ENCODE results near the gene ARL6IP1. TPM values are rescaled to one million over a fixed set of nuclear protein-coding genes. Genes with fewer than 3 reads are reported as not detected.

Gene ARL6IP1
- total RNA-seq, 2 experiments from 2014 or later, result 110 to 125 TPM

DNA sequence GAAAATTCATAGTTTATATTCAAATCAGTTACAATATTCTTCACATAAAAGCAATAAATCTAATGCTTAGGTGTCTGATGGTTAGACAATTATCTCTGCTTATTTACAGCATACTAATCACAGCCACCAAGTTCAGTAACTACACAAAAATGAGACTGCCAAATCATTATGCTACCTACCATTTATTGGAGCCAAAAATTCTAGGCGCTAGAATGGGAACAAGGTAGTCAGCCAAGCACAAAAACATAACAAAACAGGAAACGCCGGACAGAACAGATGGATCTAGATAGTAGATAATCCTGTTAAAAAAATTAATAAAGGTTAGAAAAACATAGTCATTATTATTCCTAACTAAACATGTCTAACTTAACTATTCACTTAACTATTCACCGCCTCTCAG lies 3.6 kb downstream of the ARL6IP1 start:
- intact Hi-C loops (cut with micrococcal nuclease), result no loop called here
- Mint-ChIP-seq H3K9me3 (no peaks in the 10 kb centered on the region), H3K4me3 (no peak overlapping the region), H3K27ac (no peak overlapping the region), H3K36me3 (peaks cover 46% of the 10 kb centered on the region), H3K4me1 (ENCODE audit: low read depth) (peaks cover 33% of the 10 kb centered on the region), H3K27me3 (peaks cover 2% of the 10 kb centered on the region)
- ChIA-PET POLR2A (interaction anchor here (7.2 kb wide), 1 partner anchor 8 kb away, joined by 126 read pairs; the partner anchor contains the start of gene RPS15A), CTCF (no interaction called here)
- no peak for DNase-seq

- H3K4me3 Mint-ChIP-seq, result no peak overlapping the region
- intact Hi-C loops (cut with micrococcal nuclease), result no loop called here
- peaks cover 48% of the 10 kb centered on the region for H3K36me3 Mint-ChIP-seq
- ChIA-PET POLR2A (interaction anchor here (0.6 kb wide), 1 partner anchor 9 kb away, joined by 3 read pairs; no protein-coding TSS in a partner anchor), CTCF (no interaction called here)
- H3K27ac Mint-ChIP-seq, result no peak overlapping the region
- H3K27me3 Mint-ChIP-seq, result peaks cover 1% of the 10 kb centered on the region
- DNase-seq, result no peak
- no peaks in the 10 kb centered on the region for H3K9me3 Mint-ChIP-seq
- H3K4me1 Mint-ChIP-seq (ENCODE audit: low read depth), result peaks cover 30% of the 10 kb centered on the region
These were observed 5.0 kb downstream of the ARL6IP1 start for GRCh38 chr16:18796377-18796776.

- no peak for DNase-seq
- intact Hi-C loops (cut with micrococcal nuclease), result no loop called here
- Mint-ChIP-seq H3K4me1 (ENCODE audit: low read depth) (peaks cover 20% of the 10 kb centered on the region), H3K27me3 (no peaks in the 10 kb centered on the region), H3K4me3 (no peak overlapping the region), H3K36me3 (peaks cover 57% of the 10 kb centered on the region), H3K9me3 (no peaks in the 10 kb centered on the region), H3K27ac (no peak overlapping the region)
- CTCF ChIA-PET, result interaction anchor here (8.4 kb wide), 1 partner anchor 8 kb away, joined by 90 read pairs; the partner anchor contains the start of gene ARL6IP1
- POLR2A ChIA-PET, result interaction anchor here (7.0 kb wide), 1 partner anchor 9 kb away, joined by 126 read pairs; the partner anchor contains the start of gene ARL6IP1
These were observed 8.4 kb downstream of the ARL6IP1 start for GRCh38 chr16:18792836-18793433.

GRCh38 chr16:18789850-18790706 lies 11.3 kb downstream of the ARL6IP1 start, which contains the start of gene RPS15A:
Gene RPS15A, minus strand, starts transcription at chr16:18790334. Its CDS starts 1,221 bp downstream, at chr16:18789113.
- no peaks in the 10 kb centered on the region for H3K9me3 Mint-ChIP-seq
- POLR2A ChIA-PET, result interaction anchor here (0.7 to 7.0 kb wide), 6 partner anchors 11 to 156 kb away, joined by 3 to 126 read pairs (median 6); partner anchors contain the start of genes ARL6IP1 and SMG1
- peak within 1 kb of the TSS; percentile 99 for H3K27ac Mint-ChIP-seq
- H3K4me3 Mint-ChIP-seq, result peak within 1 kb of the TSS; percentile 97
- DNase-seq, result peak; percentile 96
- H3K36me3 Mint-ChIP-seq, result peaks cover 72% of the 10 kb centered on the region
- H3K4me1 Mint-ChIP-seq (ENCODE audit: low read depth), result peaks cover 41% of the 10 kb centered on the region
- intact Hi-C loops (cut with micrococcal nuclease), result loop anchor here (1.0 to 5.0 kb wide), 3 partner anchors 11 to 277 kb away; partner anchors contain the start of genes ARL6IP1, COQ7 and SMG1
- CTCF ChIA-PET, result interaction anchor here (0.6 to 8.4 kb wide), 4 partner anchors 11 to 1088 kb away, joined by 3 to 90 read pairs (median 3); partner anchors contain the start of gene ARL6IP1
- no peaks in the 10 kb centered on the region for H3K27me3 Mint-ChIP-seq

- no peak for DNase-seq
- H3K4me1 Mint-ChIP-seq (ENCODE audit: low read depth), result peaks cover 47% of the 10 kb centered on the region
These were observed 11.9 kb downstream of the ARL6IP1 start for GRCh38 chr16:18789515-18789849.

DNA sequence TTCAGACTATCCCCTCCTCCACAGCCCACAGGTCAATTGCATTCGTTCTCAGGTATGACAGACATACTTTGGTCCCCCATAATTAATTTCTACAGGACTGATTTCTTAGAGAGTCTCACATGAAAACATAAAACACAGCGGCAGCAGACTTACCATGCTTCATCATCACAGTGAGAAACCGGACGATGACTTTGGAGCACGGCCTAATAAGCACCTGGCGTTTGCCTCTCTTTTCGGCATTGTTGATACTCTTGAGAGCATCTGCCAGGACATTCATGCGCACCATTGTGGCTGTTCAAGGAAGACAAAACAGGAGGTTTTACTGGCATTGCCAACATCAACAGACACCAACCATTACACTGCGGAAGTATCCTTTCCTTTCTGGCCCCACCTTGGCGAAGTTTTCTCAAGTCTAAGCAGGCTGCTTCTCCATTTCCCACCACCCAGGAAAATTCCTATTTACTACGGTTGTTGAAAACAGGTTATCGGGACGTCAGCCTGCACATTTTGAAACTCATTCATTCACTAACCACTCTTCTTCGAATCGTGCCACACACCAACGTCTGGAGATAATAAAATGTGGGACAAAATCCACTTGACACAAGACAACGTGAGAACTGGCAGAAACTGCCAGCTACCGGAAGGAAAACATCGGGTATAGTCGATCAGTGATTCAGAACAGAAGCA lies 12.4 kb downstream of the ARL6IP1 start:
- Mint-ChIP-seq H3K27me3 (no peaks in the 10 kb centered on the region), H3K4me3 (peak overlapping the region; percentile 97), H3K36me3 (peaks cover 75% of the 10 kb centered on the region), H3K9me3 (no peaks in the 10 kb centered on the region), H3K4me1 (ENCODE audit: low read depth) (peaks cover 52% of the 10 kb centered on the region), H3K27ac (peak overlapping the region; percentile 99)
- DNase-seq, result no peak
- intact Hi-C loops (cut with micrococcal nuclease), result loop anchor here (5.0 kb wide), 1 partner anchor 278 kb away; the partner anchor contains the start of gene COQ7
- ChIA-PET POLR2A (interaction anchor here (0.7 to 7.0 kb wide), 5 partner anchors 13 to 137 kb away, joined by 3 to 126 read pairs (median 5); partner anchors contain the start of genes ARL6IP1 and SMG1), CTCF (interaction anchor here (0.6 to 8.4 kb wide), 4 partner anchors 12 to 644 kb away, joined by 3 to 90 read pairs (median 4); partner anchors contain the start of gene ARL6IP1)

More at GRCh38 chr16:18789515-18789849, 11.9 kb downstream of the ARL6IP1 start:
- Mint-ChIP-seq H3K27ac (peak overlapping the region; percentile 99), H3K4me3 (peak overlapping the region; percentile 97), H3K36me3 (peaks cover 76% of the 10 kb centered on the region), H3K27me3 (no peaks in the 10 kb centered on the region), H3K9me3 (no peaks in the 10 kb centered on the region)
- POLR2A ChIA-PET, result interaction anchor here (0.7 to 7.0 kb wide), 5 partner anchors 12 to 136 kb away, joined by 3 to 126 read pairs (median 7); partner anchors contain the start of genes ARL6IP1 and SMG1
- CTCF ChIA-PET, result interaction anchor here (0.6 to 8.4 kb wide), 3 partner anchors 11 to 644 kb away, joined by 3 to 90 read pairs (median 3); partner anchors contain the start of gene ARL6IP1
- intact Hi-C loops (cut with micrococcal nuclease), result loop anchor here (5.0 kb wide), 1 partner anchor 278 kb away; the partner anchor contains the start of gene COQ7

GRCh38 chr16:18784917-18785623 lies 16.3 kb downstream of the ARL6IP1 start:
- ChIA-PET CTCF (interaction anchor here (1.2 to 8.4 kb wide), 2 partner anchors 16 kb away, joined by 7 to 90 read pairs; partner anchors contain the start of gene ARL6IP1), POLR2A (interaction anchor here (1.0 to 1.2 kb wide), 3 partner anchors 9 to 19 kb away, joined by 3 read pairs; no protein-coding TSS in a partner anchor)
- intact Hi-C loops (cut with micrococcal nuclease), result loop anchor here (5.0 kb wide), 1 partner anchor 282 kb away; the partner anchor contains the start of gene COQ7
- Mint-ChIP-seq H3K9me3 (no peaks in the 10 kb centered on the region), H3K4me3 (peak overlapping the region; percentile 64), H3K4me1 (ENCODE audit: low read depth) (peaks cover 58% of the 10 kb centered on the region), H3K36me3 (peaks cover 71% of the 10 kb centered on the region), H3K27ac (peak overlapping the region; percentile 77), H3K27me3 (no peaks in the 10 kb centered on the region)
- DNase-seq, result no peak

GRCh38 chr16:18783430-18784341 lies 17.7 kb downstream of the ARL6IP1 start:
- DNase-seq, result no peak
- POLR2A ChIA-PET, result interaction anchor here (1.0 to 1.6 kb wide), 4 partner anchors 10 to 20 kb away, joined by 3 to 7 read pairs (median 4); partner anchors contain the start of gene ARL6IP1
- Mint-ChIP-seq H3K4me3 (no peak overlapping the region), H3K36me3 (peaks cover 57% of the 10 kb centered on the region), H3K27ac (peak overlapping the region; percentile 82), H3K27me3 (no peaks in the 10 kb centered on the region), H3K4me1 (ENCODE audit: low read depth) (peaks cover 57% of the 10 kb centered on the region), H3K9me3 (no peaks in the 10 kb centered on the region)
- CTCF ChIA-PET, result interaction anchor here (0.6 to 1.2 kb wide), 3 partner anchors 11 to 18 kb away, joined by 3 to 7 read pairs (median 5); partner anchors contain the start of gene ARL6IP1
- intact Hi-C loops (cut with micrococcal nuclease), result no loop called here

DNA sequence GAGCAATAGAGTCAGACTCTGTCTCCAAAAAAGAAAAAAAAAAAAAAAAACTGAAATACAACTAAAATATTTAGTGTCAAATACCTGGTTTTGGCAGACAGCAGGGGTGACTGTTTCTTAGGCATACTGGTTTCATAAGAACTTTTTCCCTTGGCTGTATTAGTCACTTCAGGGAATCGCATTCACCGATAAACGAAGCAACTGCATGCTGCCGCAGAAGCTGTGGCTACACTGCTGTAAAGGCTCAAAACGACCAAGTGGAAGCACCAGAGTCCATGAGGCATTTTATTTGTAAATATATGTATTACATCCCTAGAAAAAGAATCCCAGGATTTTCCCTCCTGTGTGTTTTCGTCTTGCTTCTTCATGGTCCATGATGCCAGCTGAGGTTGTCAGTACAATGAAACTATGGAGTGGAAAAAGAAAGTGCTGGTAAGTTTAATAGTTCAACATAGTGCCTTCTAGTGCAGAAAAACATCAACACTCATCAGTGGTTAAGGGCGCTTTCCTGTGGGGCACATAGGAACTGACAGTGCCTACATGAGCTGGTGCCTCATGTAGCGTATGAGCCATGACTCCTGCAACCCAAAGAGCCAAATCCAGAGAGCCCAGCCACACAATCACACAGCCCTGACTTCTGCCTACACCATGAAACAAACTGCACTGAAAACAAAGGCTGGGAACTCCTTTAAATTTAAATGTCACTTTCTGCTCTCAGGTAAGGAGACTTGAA lies 18.5 kb downstream of the ARL6IP1 start:
- peaks cover 49% of the 10 kb centered on the region for H3K4me1 Mint-ChIP-seq (ENCODE audit: low read depth)
- H3K4me3 Mint-ChIP-seq, result no peak overlapping the region
- ChIA-PET POLR2A (interaction anchor here (1.5 to 1.6 kb wide), 2 partner anchors 16 to 19 kb away, joined by 4 to 7 read pairs; partner anchors contain the start of gene ARL6IP1), CTCF (interaction anchor here (0.8 kb wide), 1 partner anchor 19 kb away, joined by 5 read pairs; the partner anchor contains the start of gene ARL6IP1)
- peak; percentile 52 for DNase-seq
- H3K36me3 Mint-ChIP-seq, result peaks cover 50% of the 10 kb centered on the region
- intact Hi-C loops (cut with micrococcal nuclease), result no loop called here
- H3K9me3 Mint-ChIP-seq, result no peaks in the 10 kb centered on the region
- H3K27ac Mint-ChIP-seq, result peak overlapping the region; percentile 82
- no peaks in the 10 kb centered on the region for H3K27me3 Mint-ChIP-seq
